ENCODE results near the gene CCNB2. TPM values are rescaled to one million over a fixed set of nuclear protein-coding genes. Genes with fewer than 3 reads are reported as not detected.
"Not testable (repeated sequence)": the region's sequence is repeated elsewhere in the genome, so short reads cannot be mapped to it uniquely, and the experiment has no call there.

CCNB2 gene
- total RNA-seq, 2 experiments from 2014 or later, result 68.0 to 75.3 TPM

DNA sequence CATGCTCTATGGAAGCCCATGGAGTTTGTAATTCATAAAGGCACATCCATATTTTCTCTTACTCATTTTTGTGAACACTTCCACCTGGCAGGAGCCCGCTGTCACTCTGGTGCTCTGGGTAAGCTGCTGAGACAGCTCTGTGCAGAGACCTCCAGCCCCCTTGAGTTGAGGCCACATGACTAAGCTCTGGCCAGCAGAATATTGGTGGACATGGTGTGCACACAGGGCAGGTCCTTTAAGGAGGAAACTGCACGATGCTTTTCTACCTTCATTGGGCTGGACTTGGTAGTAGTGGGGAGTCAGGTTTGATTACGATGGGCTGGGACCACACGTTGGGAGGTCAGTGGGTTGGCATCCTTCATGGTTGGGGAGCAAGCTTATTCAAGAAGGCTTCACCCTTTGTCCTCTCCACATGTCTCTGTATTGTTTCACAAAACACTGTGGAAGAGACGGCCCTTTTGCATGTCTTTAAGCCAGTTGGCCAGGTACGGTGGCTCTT lies 29.0 kb downstream of the CCNB2 start:
- Mint-ChIP-seq H3K4me3 (no peak overlapping the region), H3K36me3 (ENCODE audit: low read depth) (peaks cover 24% of the 10 kb centered on the region), H3K27ac (no peak overlapping the region), H3K27me3 (no peaks in the 10 kb centered on the region), H3K4me1 (peaks cover 18% of the 10 kb centered on the region), H3K9me3 (ENCODE audit: low read depth) (peaks cover 8% of the 10 kb centered on the region)
- ChIA-PET POLR2A (interaction anchor here (0.5 kb wide), 1 partner anchor 656 kb away, joined by 3 read pairs; no protein-coding TSS in a partner anchor), CTCF (no interaction called here)
- intact Hi-C loops (cut with DNase I, micrococcal nuclease), result no loop called here
- ATAC-seq (no peak), DNase-seq (no peak)

DNA sequence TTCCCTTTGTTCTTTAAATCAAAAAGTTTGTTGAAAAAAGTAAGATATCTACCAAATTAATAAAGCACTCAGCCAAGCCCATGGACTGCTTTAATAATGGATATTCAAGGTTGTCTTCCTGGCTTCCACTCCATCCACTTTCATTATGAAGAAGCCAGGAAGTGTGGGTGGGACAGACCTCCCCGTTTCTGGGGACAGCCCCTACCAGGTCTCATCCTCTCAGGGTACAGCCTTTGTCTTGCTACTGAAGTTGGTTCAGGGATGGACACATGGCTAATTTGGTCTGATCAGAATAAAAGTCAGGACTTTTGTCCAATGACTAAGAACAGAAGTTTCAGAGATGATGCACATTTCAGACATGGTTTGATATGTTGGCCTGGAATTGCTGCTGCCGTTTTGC lies 32.6 kb downstream of the CCNB2 start:
- H3K4me1 Mint-ChIP-seq, result peaks cover 23% of the 10 kb centered on the region
- intact Hi-C loops (cut with DNase I, micrococcal nuclease), result loop anchor here in 1 of 2 experiments (5.0 kb wide), 1 partner anchor 155 kb away; no protein-coding TSS in a partner anchor
- CTCF ChIA-PET, result interaction anchor here (0.6 to 1.2 kb wide), 5 partner anchors 25 to 421 kb away, joined by 3 to 4 read pairs (median 3); no protein-coding TSS in a partner anchor
- POLR2A ChIA-PET, result no interaction called here
- H3K27me3 Mint-ChIP-seq, result no peaks in the 10 kb centered on the region
- no peaks in the 10 kb centered on the region for H3K36me3 Mint-ChIP-seq (ENCODE audit: low read depth)
- peak overlapping the region; percentile 60 for H3K27ac Mint-ChIP-seq
- H3K9me3 Mint-ChIP-seq (ENCODE audit: low read depth), result no peaks in the 10 kb centered on the region
- peak; percentile 40 for DNase-seq
- ATAC-seq, result peak; percentile 76
- H3K4me3 Mint-ChIP-seq, result no peak overlapping the region

DNA sequence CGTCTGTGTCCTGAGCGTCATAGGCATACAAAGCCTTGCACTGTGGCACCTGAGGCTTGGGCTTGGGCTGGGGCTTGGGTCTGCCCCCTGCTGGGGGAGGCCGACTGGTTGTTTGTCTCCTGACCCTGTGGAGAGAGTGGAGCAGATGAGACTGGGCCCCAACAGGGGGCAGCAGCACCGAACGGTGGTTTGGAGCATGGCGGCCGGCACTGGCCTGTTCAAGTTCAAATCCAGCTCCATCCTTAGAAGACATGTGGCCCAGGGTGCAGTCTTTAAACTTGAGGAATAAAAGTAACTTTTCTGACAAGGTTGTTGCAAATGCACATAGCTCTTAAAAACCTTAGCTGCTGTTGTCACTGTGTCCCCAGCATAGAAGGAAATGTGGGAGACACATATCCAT lies 33.3 kb downstream of the CCNB2 start:
- Mint-ChIP-seq H3K36me3 (ENCODE audit: low read depth) (no peaks in the 10 kb centered on the region), H3K27ac (peak overlapping the region; percentile 12), H3K4me3 (no peak overlapping the region), H3K9me3 (ENCODE audit: low read depth) (no peaks in the 10 kb centered on the region), H3K27me3 (no peaks in the 10 kb centered on the region), H3K4me1 (peaks cover 23% of the 10 kb centered on the region)
- peak; percentile 76 for DNase-seq
- POLR2A ChIA-PET, result no interaction called here
- intact Hi-C loops (cut with DNase I, micrococcal nuclease), result loop anchor here (1.0 to 5.0 kb wide), 3 partner anchors 156 to 181 kb away; no protein-coding TSS in a partner anchor
- ATAC-seq, result peak; percentile 86
- CTCF ChIA-PET, result interaction anchor here (0.7 to 1.2 kb wide), 5 partner anchors 24 to 386 kb away, joined by 3 to 4 read pairs (median 3); no protein-coding TSS in a partner anchor

DNA sequence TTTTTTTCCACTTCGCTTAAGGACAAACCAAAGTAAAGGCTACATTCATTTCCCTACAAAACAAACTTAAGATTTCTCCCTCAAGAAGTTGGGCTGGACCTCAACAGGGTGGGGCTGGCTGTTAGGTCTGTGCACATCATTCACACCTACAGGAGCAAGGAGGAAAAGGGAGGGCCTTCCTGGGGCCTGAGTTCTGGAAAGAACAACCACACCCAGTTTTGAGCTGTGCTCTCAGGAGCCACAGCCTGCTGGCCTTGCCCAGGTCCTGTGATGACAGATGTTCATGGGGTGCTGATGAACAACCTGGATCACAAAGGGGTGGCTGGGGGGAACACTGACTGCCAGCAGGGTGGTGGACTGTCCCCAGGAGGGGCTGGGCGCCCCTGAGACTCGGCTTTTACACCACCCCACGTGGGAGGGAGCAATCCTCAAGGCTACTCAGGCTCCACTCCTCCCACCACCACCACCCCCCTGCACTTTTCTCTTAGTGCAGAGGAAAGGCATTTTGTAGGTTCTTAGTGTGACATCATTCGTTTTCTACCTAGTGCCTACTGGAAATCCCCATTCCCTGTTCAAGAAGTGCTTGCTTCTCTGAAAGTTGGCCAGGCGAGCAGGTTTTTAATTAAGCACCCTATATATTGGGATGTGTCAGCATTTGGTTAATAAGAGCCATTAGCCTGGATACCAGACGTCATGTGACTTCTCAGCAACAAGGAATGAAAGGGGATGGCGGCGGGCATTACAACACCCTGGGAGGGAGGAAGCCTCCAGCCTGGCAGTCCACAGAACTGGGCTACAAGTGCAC lies 35.7 kb downstream of the CCNB2 start:
- Mint-ChIP-seq H3K36me3 (ENCODE audit: low read depth) (no peaks in the 10 kb centered on the region), H3K27me3 (no peaks in the 10 kb centered on the region), H3K4me1 (peaks cover 23% of the 10 kb centered on the region), H3K9me3 (ENCODE audit: low read depth) (no peaks in the 10 kb centered on the region), H3K27ac (no peak overlapping the region), H3K4me3 (no peak overlapping the region)
- ATAC-seq, result no peak
- intact Hi-C loops (cut with DNase I, micrococcal nuclease), result no loop called here
- DNase-seq, result no peak
- ChIA-PET POLR2A (no interaction called here), CTCF (no interaction called here)

DNA sequence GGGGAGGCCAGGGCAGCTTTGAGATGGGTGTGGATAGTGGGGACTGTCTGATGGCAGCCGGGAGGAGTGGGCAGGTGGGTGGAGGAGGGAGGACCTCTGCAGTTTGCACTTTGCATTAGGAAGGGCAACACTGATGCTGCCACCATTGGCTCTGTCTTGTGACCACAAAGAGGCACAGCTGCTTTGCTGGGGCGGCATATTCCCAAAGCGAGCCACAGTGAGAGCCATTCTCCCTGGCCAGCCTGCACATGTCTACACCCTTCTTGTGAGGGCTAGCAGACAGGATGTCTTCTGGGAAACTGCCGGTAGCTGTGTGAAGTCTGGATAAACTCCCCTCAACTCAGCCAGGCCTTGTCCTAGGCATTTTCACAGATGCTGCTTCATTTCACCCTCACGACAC lies 38.3 kb downstream of the CCNB2 start:
- Mint-ChIP-seq H3K36me3 (ENCODE audit: low read depth) (no peaks in the 10 kb centered on the region), H3K4me1 (peaks cover 10% of the 10 kb centered on the region), H3K9me3 (ENCODE audit: low read depth) (no peaks in the 10 kb centered on the region), H3K4me3 (no peak overlapping the region), H3K27me3 (no peaks in the 10 kb centered on the region), H3K27ac (no peak overlapping the region)
- DNase-seq (no peak), ATAC-seq (no peak)
- intact Hi-C loops (cut with DNase I, micrococcal nuclease), result no loop called here
- ChIA-PET CTCF (interaction anchor here (0.9 to 1.0 kb wide), 2 partner anchors 31 to 186 kb away, joined by 3 read pairs; no protein-coding TSS in a partner anchor), POLR2A (no interaction called here)

GRCh38 chr15:59144594-59144993 lies 39.6 kb downstream of the CCNB2 start:
- H3K4me3 Mint-ChIP-seq; H3K36me3 Mint-ChIP-seq (ENCODE audit: low read depth); POLR2A ChIA-PET; H3K4me1 Mint-ChIP-seq; H3K27ac Mint-ChIP-seq; intact Hi-C loops (cut with DNase I, micrococcal nuclease); H3K9me3 Mint-ChIP-seq (ENCODE audit: low read depth); H3K27me3 Mint-ChIP-seq; ATAC-seq: not testable (repeated sequence)
- CTCF ChIA-PET, result interaction anchor here (1.1 kb wide), 1 partner anchor 20 kb away, joined by 4 read pairs; no protein-coding TSS in a partner anchor
- DNase-seq, result peak; percentile 9

DNA sequence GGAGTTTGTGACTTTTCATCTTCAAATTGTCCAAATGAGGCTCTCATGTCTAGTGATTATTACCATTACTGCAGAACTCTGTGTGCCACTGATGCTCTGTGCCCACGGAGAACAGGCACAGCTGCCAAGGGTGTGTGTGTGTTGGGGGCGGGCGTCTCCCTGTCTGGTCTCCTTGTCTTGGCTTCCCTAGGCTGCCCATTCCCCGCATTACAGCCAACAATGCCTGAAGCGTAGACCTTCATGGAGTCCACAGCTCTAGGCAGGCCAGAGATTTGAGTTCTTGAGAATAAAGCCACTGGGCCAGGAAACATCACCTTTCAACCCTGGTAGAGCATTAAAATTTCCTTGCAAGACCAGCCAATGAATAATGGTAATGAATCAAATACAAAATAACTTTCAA lies 42.7 kb downstream of the CCNB2 start:
- ChIA-PET POLR2A (no interaction called here), CTCF (interaction anchor here (1.1 kb wide), 1 partner anchor 344 kb away, joined by 3 read pairs; no protein-coding TSS in a partner anchor)
- no peaks in the 10 kb centered on the region for H3K4me1 Mint-ChIP-seq
- H3K27ac Mint-ChIP-seq, result no peak overlapping the region
- H3K27me3 Mint-ChIP-seq, result no peaks in the 10 kb centered on the region
- no peaks in the 10 kb centered on the region for H3K9me3 Mint-ChIP-seq (ENCODE audit: low read depth)
- DNase-seq, result no peak
- intact Hi-C loops (cut with DNase I, micrococcal nuclease), result no loop called here
- no peaks in the 10 kb centered on the region for H3K36me3 Mint-ChIP-seq (ENCODE audit: low read depth)
- ATAC-seq, result no peak
- no peak overlapping the region for H3K4me3 Mint-ChIP-seq

GRCh38 chr15:59148153-59148833 lies 43.3 kb downstream of the CCNB2 start:
- H3K27ac Mint-ChIP-seq, result no peak overlapping the region
- H3K4me3 Mint-ChIP-seq, result no peak overlapping the region
- DNase-seq, result no peak
- intact Hi-C loops (cut with DNase I, micrococcal nuclease), result no loop called here
- no peaks in the 10 kb centered on the region for H3K9me3 Mint-ChIP-seq (ENCODE audit: low read depth)
- no peaks in the 10 kb centered on the region for H3K27me3 Mint-ChIP-seq
- ChIA-PET CTCF (no interaction called here), POLR2A (no interaction called here)
- no peaks in the 10 kb centered on the region for H3K36me3 Mint-ChIP-seq (ENCODE audit: low read depth)
- ATAC-seq, result no peak
- H3K4me1 Mint-ChIP-seq, result no peaks in the 10 kb centered on the region

DNA sequence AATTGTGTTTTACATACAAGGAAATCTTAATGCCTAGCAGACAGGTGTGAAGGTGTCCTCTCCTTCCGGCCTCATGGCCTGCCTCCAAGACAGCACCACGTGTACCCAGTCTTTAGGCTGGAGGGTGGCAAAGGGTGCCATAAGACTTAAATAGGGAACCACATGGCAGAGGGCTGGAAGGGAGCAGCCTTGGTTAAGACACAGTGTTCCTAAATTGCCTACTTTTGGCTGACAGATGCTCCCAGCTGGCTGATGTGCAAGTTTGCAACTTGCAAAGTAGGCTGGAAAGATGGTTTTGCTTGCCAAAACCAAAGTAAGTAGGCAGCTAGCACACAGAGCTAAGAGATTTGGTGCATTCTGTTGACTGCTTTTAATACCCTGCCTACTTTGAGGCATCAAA lies 45.2 kb downstream of the CCNB2 start:
- Mint-ChIP-seq H3K36me3 (ENCODE audit: low read depth) (no peaks in the 10 kb centered on the region), H3K9me3 (ENCODE audit: low read depth) (no peaks in the 10 kb centered on the region), H3K27me3 (no peaks in the 10 kb centered on the region), H3K4me3 (no peak overlapping the region), H3K4me1 (no peaks in the 10 kb centered on the region), H3K27ac (no peak overlapping the region)
- intact Hi-C loops (cut with DNase I, micrococcal nuclease), result no loop called here
- ChIA-PET POLR2A (no interaction called here), CTCF (no interaction called here)
- DNase-seq (no peak), ATAC-seq (no peak)

GRCh38 chr15:59152694-59153450 lies 47.9 kb downstream of the CCNB2 start:
- DNase-seq (no peak), ATAC-seq (no peak)
- Mint-ChIP-seq H3K4me1 (no peaks in the 10 kb centered on the region), H3K36me3 (ENCODE audit: low read depth) (no peaks in the 10 kb centered on the region), H3K27ac (no peak overlapping the region), H3K27me3 (no peaks in the 10 kb centered on the region), H3K9me3 (ENCODE audit: low read depth) (no peaks in the 10 kb centered on the region), H3K4me3 (no peak overlapping the region)
- intact Hi-C loops (cut with DNase I, micrococcal nuclease), result no loop called here
- CTCF ChIA-PET, result interaction anchor here (0.7 kb wide), 1 partner anchor 17 kb away, joined by 3 read pairs; no protein-coding TSS in a partner anchor
- POLR2A ChIA-PET, result no interaction called here

DNA sequence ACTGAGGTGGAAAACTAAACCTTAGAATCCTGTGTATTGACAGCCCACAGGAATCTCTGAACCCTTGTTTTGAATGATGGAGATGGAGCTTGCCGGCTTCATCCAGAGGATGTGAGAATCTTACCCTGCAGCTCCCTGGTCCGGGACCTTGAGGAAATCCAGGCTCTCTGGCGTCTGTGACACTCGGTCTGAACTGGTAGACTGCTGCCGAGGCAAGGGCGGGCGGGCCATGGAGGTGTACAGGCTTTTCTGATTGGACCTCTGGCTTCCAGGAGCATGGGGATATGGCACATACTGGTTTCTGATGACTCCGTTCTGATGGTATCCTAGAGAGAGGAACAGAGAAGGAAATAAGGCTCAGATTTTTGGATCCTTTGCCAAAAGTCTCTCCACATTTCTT lies 48.5 kb downstream of the CCNB2 start:
- intact Hi-C loops (cut with DNase I, micrococcal nuclease), result no loop called here
- Mint-ChIP-seq H3K36me3 (ENCODE audit: low read depth) (no peaks in the 10 kb centered on the region), H3K27me3 (no peaks in the 10 kb centered on the region), H3K4me1 (no peaks in the 10 kb centered on the region), H3K9me3 (ENCODE audit: low read depth) (no peaks in the 10 kb centered on the region), H3K4me3 (no peak overlapping the region), H3K27ac (no peak overlapping the region)
- POLR2A ChIA-PET, result no interaction called here
- DNase-seq, result no peak
- ATAC-seq, result no peak
- CTCF ChIA-PET, result no interaction called here

All from activated CD4-positive, alpha-beta T cell treated with anti-CD3 and anti-CD28 coated beads for 36 hours (primary cell).